HG03457 (cell line): Measurements from ENCODE around the gene C3orf52.
"Not testable (repeated sequence)": the region's sequence is repeated elsewhere in the genome, so short reads cannot be mapped to it uniquely, and the experiment has no call there.

Experiments
- ATAC-seq: cut with Tn5 transposase; IDR thresholded peaks from one replicate; pipeline ENCODE4 v1.9.1; 2021; ENCODE audit warnings: moderate number of reproducible peaks; ENCODE audit not compliant: unreplicated experiment

The C3orf52 gene

GRCh38 chr3:112086076-112086854 lies at the start of gene C3orf52:
C3orf52 (plus strand) TSS chr3:112086389; CDS start chr3:112086408, 19 bp downstream.
- peak; percentile 86 for ATAC-seq

- not testable (repeated sequence) for ATAC-seq
These were observed 49.0 kb upstream of the C3orf52 start for GRCh38 chr3:112037194-112037593.

GRCh38 chr3:112038863-112039262 lies 47.3 kb upstream of the C3orf52 start:
- no peak for ATAC-seq

- ATAC-seq, result no peak
These were observed 44.9 kb upstream of the C3orf52 start for GRCh38 chr3:112041321-112041720.

- ATAC-seq, result no peak
These were observed 43.3 kb upstream of the C3orf52 start for GRCh38 chr3:112042842-112043280.

- peak; percentile 96 for ATAC-seq
These were observed 42.5 kb upstream of the C3orf52 start for GRCh38 chr3:112043621-112044201.

- no peak for ATAC-seq
These were observed 39.6 kb upstream of the C3orf52 start for GRCh38 chr3:112046599-112046998.

GRCh38 chr3:112047264-112047663 lies 38.9 kb upstream of the C3orf52 start:
- no peak for ATAC-seq

- no peak for ATAC-seq
These were observed 37.3 kb upstream of the C3orf52 start for GRCh38 chr3:112048911-112049310.

GRCh38 chr3:112053229-112053628 lies 33.0 kb upstream of the C3orf52 start:
- no peak for ATAC-seq

- no peak for ATAC-seq
These were observed 29.7 kb upstream of the C3orf52 start for GRCh38 chr3:112056451-112056929.

GRCh38 chr3:112059497-112059896 lies 26.7 kb upstream of the C3orf52 start:
- ATAC-seq, result no peak

GRCh38 chr3:112061152-112061551 lies 25.0 kb upstream of the C3orf52 start:
- ATAC-seq, result no peak

GRCh38 chr3:112072387-112073060 lies 13.7 kb upstream of the C3orf52 start:
- not testable (repeated sequence) for ATAC-seq

- ATAC-seq, result no peak
These were observed 12.2 kb upstream of the C3orf52 start for GRCh38 chr3:112074006-112074405.

- no peak for ATAC-seq
These were observed 11.3 kb upstream of the C3orf52 start for GRCh38 chr3:112074616-112075497.

GRCh38 chr3:112078125-112079083 lies 7.8 kb upstream of the C3orf52 start:
- ATAC-seq, result no peak

- ATAC-seq, result no peak
These were observed 3.0 kb upstream of the C3orf52 start for GRCh38 chr3:112083239-112083638.

GRCh38 chr3:112084980-112085705 lies 1.0 kb upstream of the C3orf52 start:
- no peak for ATAC-seq
